Measurements from ENCODE around the gene NOS2. TPM values are rescaled to one million over a fixed set of nuclear protein-coding genes. Genes with fewer than 3 reads are reported as not detected.
"Not testable (repeated sequence)": the region's sequence is repeated elsewhere in the genome, so short reads cannot be mapped to it uniquely, and the experiment has no call there.

The NOS2 gene
- total and polyA plus RNA-seq, 5 donors, result 0.02 to 0.09 (median 0.08) TPM; not detected in 2

- DNase-seq (no peak), ATAC-seq (no peak)
- H3K9me3 ChIP-seq (ENCODE audit: control insufficient read depth, low read length), result no peaks in the 10 kb centered on the region
- no peaks in the 10 kb centered on the region for H3K27me3 ChIP-seq (ENCODE audit: control insufficient read depth, insufficient read depth)
- no peaks in the 10 kb centered on the region for H3K4me1 ChIP-seq (ENCODE audit: control insufficient read depth, insufficient read depth, low read length)
- no peak overlapping the region for H3K27ac ChIP-seq (ENCODE audit: low read length)
- no peak overlapping the region for H3K4me3 ChIP-seq (ENCODE audit: low read length)
- intact Hi-C loops (cut with DNase I), result loop anchor here in 1 of 4 donors (10.0 kb wide), 1 partner anchor 97 kb away; no protein-coding TSS in a partner anchor
- WGBS, result 76% methylated on average over 19 of the region's 19 CpGs
Measured at GRCh38 chr17:27751622-27752490, 48.5 kb downstream of the NOS2 start.

- no peak overlapping the region for H3K4me3 ChIP-seq (ENCODE audit: low read length)
- intact Hi-C loops (cut with DNase I), result loop anchor here in 1 of 4 donors (10.0 kb wide), 1 partner anchor 96 kb away; no protein-coding TSS in a partner anchor
- 77% methylated on average over 8 of the region's 8 CpGs for WGBS
- no peaks in the 10 kb centered on the region for H3K27me3 ChIP-seq (ENCODE audit: control insufficient read depth, insufficient read depth)
- no peaks in the 10 kb centered on the region for H3K9me3 ChIP-seq (ENCODE audit: control insufficient read depth, low read length)
- H3K4me1 ChIP-seq (ENCODE audit: control insufficient read depth, insufficient read depth, low read length), result no peaks in the 10 kb centered on the region
- H3K27ac ChIP-seq (ENCODE audit: low read length), result no peak overlapping the region
- ATAC-seq (no peak), DNase-seq (no peak)
Measured at GRCh38 chr17:27751166-27751565, 49.2 kb downstream of the NOS2 start.

DNA sequence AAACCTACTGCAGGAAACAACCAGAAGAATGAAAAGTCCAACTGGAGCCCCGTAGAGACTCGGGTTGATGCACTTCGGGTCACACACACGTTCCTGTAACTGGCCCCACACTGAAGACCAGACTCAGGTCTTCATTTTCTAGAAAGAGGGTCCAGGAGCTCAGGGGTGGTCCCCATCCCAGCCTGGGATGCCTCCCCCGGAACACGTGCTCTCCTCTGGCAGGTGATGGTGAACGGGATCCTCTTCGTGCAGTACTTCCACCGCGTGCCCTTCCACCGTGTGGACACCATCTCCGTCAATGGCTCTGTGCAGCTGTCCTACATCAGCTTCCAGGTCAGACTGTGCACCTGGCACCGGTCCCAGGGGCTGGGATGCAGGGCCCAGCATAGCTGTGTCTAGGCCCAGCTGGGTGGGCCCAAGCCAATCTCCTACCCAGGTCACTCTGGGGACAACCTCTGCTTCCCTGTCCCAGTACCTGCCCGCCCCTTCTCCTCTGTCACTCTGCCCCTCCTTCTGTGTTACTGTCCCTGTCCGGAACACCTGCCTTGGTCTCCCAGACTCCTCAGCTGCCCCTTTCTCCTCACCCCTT, 50.7 kb downstream of the NOS2 start:
- not testable (repeated sequence) for H3K9me3 ChIP-seq (ENCODE audit: control insufficient read depth, low read length); H3K4me3 ChIP-seq (ENCODE audit: low read length); H3K4me1 ChIP-seq (ENCODE audit: control insufficient read depth, insufficient read depth, low read length); H3K27me3 ChIP-seq (ENCODE audit: control insufficient read depth, insufficient read depth); DNase-seq; ATAC-seq; H3K27ac ChIP-seq (ENCODE audit: low read length)
- 90% methylated on average over 15 of the region's 15 CpGs for WGBS
- intact Hi-C loops (cut with DNase I), result loop anchor here in 1 of 4 donors (10.0 kb wide), 1 partner anchor 95 kb away; no protein-coding TSS in a partner anchor

GRCh38 chr17:27748360-27748825, 51.9 kb downstream of the NOS2 start:
- no peak for DNase-seq
- ATAC-seq, result no peak
- no peaks in the 10 kb centered on the region for H3K27me3 ChIP-seq (ENCODE audit: control insufficient read depth, insufficient read depth)
- WGBS, result 51% methylated on average over 5 of the region's 5 CpGs
- intact Hi-C loops (cut with DNase I), result no loop called here
- H3K4me1 ChIP-seq (ENCODE audit: control insufficient read depth, insufficient read depth, low read length), result no peaks in the 10 kb centered on the region
- no peak overlapping the region for H3K27ac ChIP-seq (ENCODE audit: low read length)
- H3K4me3 ChIP-seq (ENCODE audit: low read length), result no peak overlapping the region
- no peaks in the 10 kb centered on the region for H3K9me3 ChIP-seq (ENCODE audit: control insufficient read depth, low read length)

DNA sequence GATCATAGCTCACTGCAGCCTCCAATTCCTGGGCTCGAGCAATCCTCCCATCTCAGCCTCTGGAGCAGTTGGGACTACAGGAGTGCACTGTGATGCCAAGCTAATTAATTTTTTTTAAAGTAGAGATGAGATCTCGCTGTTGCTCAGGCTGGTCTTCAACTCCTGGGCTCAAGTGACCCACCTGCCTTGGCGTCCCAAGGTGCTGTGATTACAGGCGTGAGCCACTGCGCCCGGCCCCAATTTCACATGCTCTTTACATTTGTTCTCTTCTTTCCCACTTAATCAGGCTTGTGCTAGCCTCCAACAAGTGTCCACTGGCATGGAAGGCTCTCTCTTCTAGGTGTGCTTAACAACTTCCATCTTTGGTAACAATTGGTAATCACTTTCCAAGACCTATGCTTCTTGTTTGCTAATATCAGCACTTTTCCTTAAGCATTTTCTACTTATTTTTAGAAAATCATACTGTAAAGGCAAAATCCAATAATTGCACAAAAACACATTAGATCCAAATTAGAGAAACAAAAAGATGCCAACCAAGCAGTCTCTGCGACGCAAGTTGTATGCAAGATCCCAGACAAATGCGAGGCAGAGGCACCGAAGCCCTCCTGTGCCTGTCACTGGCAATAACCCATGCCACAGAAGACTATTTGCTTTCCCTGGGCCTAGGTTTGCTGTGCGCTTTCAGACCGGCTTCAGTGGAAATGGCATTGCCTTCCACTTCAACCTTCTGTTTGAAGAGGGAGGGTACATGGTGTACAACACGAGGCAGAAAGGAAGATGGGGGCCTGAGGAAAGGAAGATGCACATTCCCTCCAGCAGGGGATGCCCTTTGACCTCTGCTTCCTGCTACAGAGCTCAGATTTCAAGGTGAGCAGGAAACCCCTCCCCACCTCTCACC, 52.6 kb downstream of the NOS2 start:
- WGBS, result 83% methylated on average over 13 of the region's 13 CpGs
- no peak for ATAC-seq
- intact Hi-C loops (cut with DNase I), result no loop called here
- Histone ChIP-seq H3K4me3 (ENCODE audit: low read length) (no peak overlapping the region), H3K9me3 (ENCODE audit: control insufficient read depth, low read length) (no peaks in the 10 kb centered on the region), H3K27ac (ENCODE audit: low read length) (no peak overlapping the region), H3K4me1 (ENCODE audit: control insufficient read depth, insufficient read depth, low read length) (no peaks in the 10 kb centered on the region), H3K27me3 (ENCODE audit: control insufficient read depth, insufficient read depth) (no peaks in the 10 kb centered on the region)
- DNase-seq, result no peak

- 87% methylated on average over 5 of the region's 5 CpGs for WGBS
- no peaks in the 10 kb centered on the region for H3K9me3 ChIP-seq (ENCODE audit: control insufficient read depth, low read length)
- no peaks in the 10 kb centered on the region for H3K4me1 ChIP-seq (ENCODE audit: control insufficient read depth, insufficient read depth, low read length)
- no peak overlapping the region for H3K4me3 ChIP-seq (ENCODE audit: low read length)
- H3K27me3 ChIP-seq (ENCODE audit: control insufficient read depth, insufficient read depth), result no peaks in the 10 kb centered on the region
- ATAC-seq (no peak), DNase-seq (no peak)
- intact Hi-C loops (cut with DNase I), result no loop called here
- no peak overlapping the region for H3K27ac ChIP-seq (ENCODE audit: low read length)
Measured at GRCh38 chr17:27746881-27747280, 53.4 kb downstream of the NOS2 start.

- H3K27ac ChIP-seq (ENCODE audit: low read length); H3K4me1 ChIP-seq (ENCODE audit: control insufficient read depth, insufficient read depth, low read length); ATAC-seq; H3K27me3 ChIP-seq (ENCODE audit: control insufficient read depth, insufficient read depth); H3K9me3 ChIP-seq (ENCODE audit: control insufficient read depth, low read length); intact Hi-C loops (cut with DNase I); DNase-seq; H3K4me3 ChIP-seq (ENCODE audit: low read length): not testable (repeated sequence)
- 97% methylated on average over 1 of the region's 5 CpGs for WGBS
Measured at GRCh38 chr17:27746320-27746719, 54.0 kb downstream of the NOS2 start.

DNA sequence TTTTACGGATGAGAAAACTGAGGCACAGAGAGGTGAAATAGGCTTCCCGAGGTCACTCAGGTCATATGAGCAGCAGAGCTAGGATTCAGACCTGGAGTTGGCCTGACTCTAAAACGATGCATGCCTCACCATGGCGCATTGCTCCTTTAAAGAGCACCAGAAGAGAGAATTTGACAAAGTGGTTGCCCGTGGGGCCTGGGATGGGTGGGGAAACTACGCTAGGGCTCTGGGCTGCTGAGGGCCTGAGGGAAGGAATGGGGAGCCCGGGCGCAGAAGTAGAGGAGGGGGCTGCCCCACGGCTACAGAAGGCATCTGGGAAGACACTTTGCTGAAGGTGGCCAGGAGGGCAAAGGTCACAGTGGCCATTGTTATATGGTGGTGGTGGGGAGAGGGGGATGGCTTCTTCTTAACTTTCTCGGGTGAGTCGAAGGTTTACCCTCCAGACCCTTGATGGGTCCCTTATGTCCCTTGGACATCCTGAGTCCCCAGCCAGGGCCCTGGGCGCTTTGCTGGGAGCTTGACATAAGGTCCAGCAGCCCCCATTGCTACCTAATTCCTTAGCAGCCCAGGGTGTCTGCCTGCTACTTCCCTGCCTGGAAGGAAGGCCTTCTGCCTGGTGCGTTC, 55.0 kb downstream of the NOS2 start:
- DNase-seq; intact Hi-C loops (cut with DNase I): not testable (repeated sequence)
- WGBS, result 82% methylated on average over 13 of the region's 13 CpGs

GRCh38 chr17:27743281-27743885, 56.9 kb downstream of the NOS2 start:
- H3K27ac ChIP-seq (ENCODE audit: low read length), result no peak overlapping the region
- ATAC-seq (no peak), DNase-seq (no peak)
- 79% methylated on average over 8 of the region's 8 CpGs for WGBS
- H3K4me3 ChIP-seq (ENCODE audit: low read length), result no peak overlapping the region
- no peaks in the 10 kb centered on the region for H3K27me3 ChIP-seq (ENCODE audit: control insufficient read depth, insufficient read depth)
- H3K4me1 ChIP-seq (ENCODE audit: control insufficient read depth, insufficient read depth, low read length), result no peaks in the 10 kb centered on the region
- no peaks in the 10 kb centered on the region for H3K9me3 ChIP-seq (ENCODE audit: control insufficient read depth, low read length)
- intact Hi-C loops (cut with DNase I), result no loop called here

More for the DNA sequence above, 55.0 kb downstream of the NOS2 start:
- not testable (repeated sequence) for ATAC-seq; H3K9me3 ChIP-seq (ENCODE audit: control insufficient read depth, low read length); H3K4me1 ChIP-seq (ENCODE audit: control insufficient read depth, insufficient read depth, low read length); H3K27me3 ChIP-seq (ENCODE audit: control insufficient read depth, insufficient read depth); H3K4me3 ChIP-seq (ENCODE audit: low read length); H3K27ac ChIP-seq (ENCODE audit: low read length)

GRCh38 chr17:27741971-27742575, 58.3 kb downstream of the NOS2 start:
- Histone ChIP-seq H3K9me3 (ENCODE audit: control insufficient read depth, low read length) (no peaks in the 10 kb centered on the region), H3K27me3 (ENCODE audit: control insufficient read depth, insufficient read depth) (no peaks in the 10 kb centered on the region), H3K4me1 (ENCODE audit: control insufficient read depth, insufficient read depth, low read length) (no peaks in the 10 kb centered on the region), H3K27ac (ENCODE audit: low read length) (no peak overlapping the region), H3K4me3 (ENCODE audit: low read length) (no peak overlapping the region)
- DNase-seq (no peak), ATAC-seq (no peak)
- intact Hi-C loops (cut with DNase I), result no loop called here
- WGBS, result 90% methylated on average over 4 of the region's 4 CpGs

All from right cardiac atrium (tissue), 5 donors.